Astrocyte (in vitro differentiated cells and primary cell): Measurements from ENCODE around the gene PTPRD.

Experiments
- EZH2 ChIP-seq: IDR thresholded peaks from 2 replicates; pipeline ENCODE4 v1.6.1; 2012; ENCODE audit warnings: mild to moderate bottlenecking, low read length, inconsistent platforms; ENCODE audit not compliant: insufficient read depth
- TF ChIP-seq, protein P1 (sequence below): IDR thresholded peaks from 2 replicates; pipeline ENCODE4 v1.5.1; 2011; ENCODE audit warnings: low read depth, mild to moderate bottlenecking, inconsistent platforms, low read length, moderate library complexity; ENCODE audit not compliant: insufficient read depth

DNA sequence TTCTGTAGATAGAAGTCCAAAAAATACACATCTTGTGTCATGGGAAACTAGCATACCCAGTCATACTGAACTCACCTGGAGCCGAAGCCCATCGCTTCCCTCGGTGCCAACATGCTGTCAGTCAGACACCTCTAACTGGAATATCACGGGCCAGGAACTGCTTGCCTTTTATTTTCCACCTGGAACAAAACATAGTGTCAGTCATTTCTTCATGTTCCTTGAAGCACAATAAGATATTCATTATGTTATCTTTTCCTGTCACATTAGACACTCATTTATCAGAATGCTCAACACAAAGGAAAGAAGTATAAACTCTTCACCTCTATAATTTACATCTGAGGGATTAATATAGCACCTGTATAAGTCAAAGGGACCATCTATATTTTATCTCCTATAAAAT, 674.4 kb downstream of the PTPRD start:
- no peak for TF ChIP-seq EZH2
- TF ChIP-seq, protein P1, sequence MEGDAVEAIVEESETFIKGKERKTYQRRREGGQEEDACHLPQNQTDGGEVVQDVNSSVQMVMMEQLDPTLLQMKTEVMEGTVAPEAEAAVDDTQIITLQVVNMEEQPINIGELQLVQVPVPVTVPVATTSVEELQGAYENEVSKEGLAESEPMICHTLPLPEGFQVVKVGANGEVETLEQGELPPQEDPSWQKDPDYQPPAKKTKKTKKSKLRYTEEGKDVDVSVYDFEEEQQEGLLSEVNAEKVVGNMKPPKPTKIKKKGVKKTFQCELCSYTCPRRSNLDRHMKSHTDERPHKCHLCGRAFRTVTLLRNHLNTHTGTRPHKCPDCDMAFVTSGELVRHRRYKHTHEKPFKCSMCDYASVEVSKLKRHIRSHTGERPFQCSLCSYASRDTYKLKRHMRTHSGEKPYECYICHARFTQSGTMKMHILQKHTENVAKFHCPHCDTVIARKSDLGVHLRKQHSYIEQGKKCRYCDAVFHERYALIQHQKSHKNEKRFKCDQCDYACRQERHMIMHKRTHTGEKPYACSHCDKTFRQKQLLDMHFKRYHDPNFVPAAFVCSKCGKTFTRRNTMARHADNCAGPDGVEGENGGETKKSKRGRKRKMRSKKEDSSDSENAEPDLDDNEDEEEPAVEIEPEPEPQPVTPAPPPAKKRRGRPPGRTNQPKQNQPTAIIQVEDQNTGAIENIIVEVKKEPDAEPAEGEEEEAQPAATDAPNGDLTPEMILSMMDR: no peak
